ENCODE results near the gene ZFPM1.

Gene ZFPM1

GRCh38 chr16:88422733-88423447, 30.2 kb upstream of the ZFPM1 start:
- H3K4me1 ChIP-seq (ENCODE audit: insufficient read depth, low read length) = no peaks in the 10 kb centered on the region
- H2AFZ ChIP-seq (ENCODE audit: low read depth, low read length) = no peak overlapping the region
- H3K27me3 ChIP-seq (ENCODE audit: insufficient read depth, low read length) = peaks cover 9% of the 10 kb centered on the region
- H3K9me3 ChIP-seq (ENCODE audit: low read length) = no peaks in the 10 kb centered on the region
- no peaks in the 10 kb centered on the region for H3K36me3 ChIP-seq (ENCODE audit: insufficient read depth, low read length)
- H3K4me3 ChIP-seq (ENCODE audit: low read length) = no peak overlapping the region

- no peaks in the 10 kb centered on the region for H3K9me3 ChIP-seq (ENCODE audit: low read length)
- H3K27me3 ChIP-seq (ENCODE audit: insufficient read depth, low read length) = peaks cover 9% of the 10 kb centered on the region
- H2AFZ ChIP-seq (ENCODE audit: low read depth, low read length) = no peak overlapping the region
- no peaks in the 10 kb centered on the region for H3K36me3 ChIP-seq (ENCODE audit: insufficient read depth, low read length)
- H3K4me1 ChIP-seq (ENCODE audit: insufficient read depth, low read length) = no peaks in the 10 kb centered on the region
- H3K4me3 ChIP-seq (ENCODE audit: low read length) = no peak overlapping the region
These were observed 29.6 kb upstream of the ZFPM1 start for GRCh38 chr16:88423448-88423850.

GRCh38 chr16:88424587-88425235, 28.4 kb upstream of the ZFPM1 start:
- H3K4me1 ChIP-seq (ENCODE audit: insufficient read depth, low read length) = no peaks in the 10 kb centered on the region
- peaks cover 5% of the 10 kb centered on the region for H3K27me3 ChIP-seq (ENCODE audit: insufficient read depth, low read length)
- no peaks in the 10 kb centered on the region for H3K36me3 ChIP-seq (ENCODE audit: insufficient read depth, low read length)
- H3K9me3 ChIP-seq (ENCODE audit: low read length) = no peaks in the 10 kb centered on the region
- no peak overlapping the region for H3K4me3 ChIP-seq (ENCODE audit: low read length)
- H2AFZ ChIP-seq (ENCODE audit: low read depth, low read length) = no peak overlapping the region

- no peaks in the 10 kb centered on the region for H3K9me3 ChIP-seq (ENCODE audit: low read length)
- H3K36me3 ChIP-seq (ENCODE audit: insufficient read depth, low read length) = no peaks in the 10 kb centered on the region
- H3K4me1 ChIP-seq (ENCODE audit: insufficient read depth, low read length) = no peaks in the 10 kb centered on the region
- no peak overlapping the region for H3K4me3 ChIP-seq (ENCODE audit: low read length)
- H2AFZ ChIP-seq (ENCODE audit: low read depth, low read length) = no peak overlapping the region
- peaks cover 5% of the 10 kb centered on the region for H3K27me3 ChIP-seq (ENCODE audit: insufficient read depth, low read length)
These were observed 27.1 kb upstream of the ZFPM1 start for GRCh38 chr16:88426018-88426417.

- Histone ChIP-seq H2AFZ (ENCODE audit: low read depth, low read length) (no peak overlapping the region), H3K36me3 (ENCODE audit: insufficient read depth, low read length) (no peaks in the 10 kb centered on the region), H3K4me1 (ENCODE audit: insufficient read depth, low read length) (no peaks in the 10 kb centered on the region), H3K4me3 (ENCODE audit: low read length) (no peak overlapping the region), H3K9me3 (ENCODE audit: low read length) (no peaks in the 10 kb centered on the region), H3K27me3 (ENCODE audit: insufficient read depth, low read length) (peaks cover 9% of the 10 kb centered on the region)
These were observed 25.7 kb upstream of the ZFPM1 start for GRCh38 chr16:88427376-88427775.

- no peaks in the 10 kb centered on the region for H3K9me3 ChIP-seq (ENCODE audit: low read length)
- no peaks in the 10 kb centered on the region for H3K36me3 ChIP-seq (ENCODE audit: insufficient read depth, low read length)
- no peak overlapping the region for H2AFZ ChIP-seq (ENCODE audit: low read depth, low read length)
- H3K4me1 ChIP-seq (ENCODE audit: insufficient read depth, low read length) = no peaks in the 10 kb centered on the region
- no peak overlapping the region for H3K4me3 ChIP-seq (ENCODE audit: low read length)
- peaks cover 11% of the 10 kb centered on the region for H3K27me3 ChIP-seq (ENCODE audit: insufficient read depth, low read length)
These were observed 24.9 kb upstream of the ZFPM1 start for GRCh38 chr16:88428156-88428555.

GRCh38 chr16:88428616-88429386, 24.3 kb upstream of the ZFPM1 start:
- Histone ChIP-seq H3K27me3 (ENCODE audit: insufficient read depth, low read length) (peaks cover 16% of the 10 kb centered on the region), H3K4me3 (ENCODE audit: low read length) (no peak overlapping the region), H3K36me3 (ENCODE audit: insufficient read depth, low read length) (no peaks in the 10 kb centered on the region), H2AFZ (ENCODE audit: low read depth, low read length) (no peak overlapping the region), H3K4me1 (ENCODE audit: insufficient read depth, low read length) (no peaks in the 10 kb centered on the region), H3K9me3 (ENCODE audit: low read length) (no peaks in the 10 kb centered on the region)

GRCh38 chr16:88429387-88430184, 23.5 kb upstream of the ZFPM1 start:
- Histone ChIP-seq H3K27me3 (ENCODE audit: insufficient read depth, low read length) (peaks cover 23% of the 10 kb centered on the region), H3K4me3 (ENCODE audit: low read length) (no peak overlapping the region), H2AFZ (ENCODE audit: low read depth, low read length) (no peak overlapping the region), H3K36me3 (ENCODE audit: insufficient read depth, low read length) (no peaks in the 10 kb centered on the region), H3K4me1 (ENCODE audit: insufficient read depth, low read length) (no peaks in the 10 kb centered on the region), H3K9me3 (ENCODE audit: low read length) (no peaks in the 10 kb centered on the region)

- peaks cover 26% of the 10 kb centered on the region for H3K27me3 ChIP-seq (ENCODE audit: insufficient read depth, low read length)
- H3K4me3 ChIP-seq (ENCODE audit: low read length) = no peak overlapping the region
- no peak overlapping the region for H2AFZ ChIP-seq (ENCODE audit: low read depth, low read length)
- no peaks in the 10 kb centered on the region for H3K4me1 ChIP-seq (ENCODE audit: insufficient read depth, low read length)
- no peaks in the 10 kb centered on the region for H3K9me3 ChIP-seq (ENCODE audit: low read length)
- no peaks in the 10 kb centered on the region for H3K36me3 ChIP-seq (ENCODE audit: insufficient read depth, low read length)
These were observed 22.9 kb upstream of the ZFPM1 start for GRCh38 chr16:88430185-88430523.

- H3K4me1 ChIP-seq (ENCODE audit: insufficient read depth, low read length) = no peaks in the 10 kb centered on the region
- no peaks in the 10 kb centered on the region for H3K36me3 ChIP-seq (ENCODE audit: insufficient read depth, low read length)
- no peak overlapping the region for H2AFZ ChIP-seq (ENCODE audit: low read depth, low read length)
- no peak overlapping the region for H3K4me3 ChIP-seq (ENCODE audit: low read length)
- H3K27me3 ChIP-seq (ENCODE audit: insufficient read depth, low read length) = peaks cover 31% of the 10 kb centered on the region
- no peaks in the 10 kb centered on the region for H3K9me3 ChIP-seq (ENCODE audit: low read length)
These were observed 22.3 kb upstream of the ZFPM1 start for GRCh38 chr16:88430524-88431446.

GRCh38 chr16:88431651-88432050, 21.4 kb upstream of the ZFPM1 start:
- Histone ChIP-seq H2AFZ (ENCODE audit: low read depth, low read length) (no peak overlapping the region), H3K36me3 (ENCODE audit: insufficient read depth, low read length) (no peaks in the 10 kb centered on the region), H3K27me3 (ENCODE audit: insufficient read depth, low read length) (peaks cover 34% of the 10 kb centered on the region), H3K4me1 (ENCODE audit: insufficient read depth, low read length) (no peaks in the 10 kb centered on the region), H3K9me3 (ENCODE audit: low read length) (no peaks in the 10 kb centered on the region), H3K4me3 (ENCODE audit: low read length) (no peak overlapping the region)

- Histone ChIP-seq H2AFZ (ENCODE audit: low read depth, low read length) (no peak overlapping the region), H3K4me1 (ENCODE audit: insufficient read depth, low read length) (no peaks in the 10 kb centered on the region), H3K27me3 (ENCODE audit: insufficient read depth, low read length) (peaks cover 31% of the 10 kb centered on the region), H3K4me3 (ENCODE audit: low read length) (no peak overlapping the region), H3K9me3 (ENCODE audit: low read length) (no peaks in the 10 kb centered on the region), H3K36me3 (ENCODE audit: insufficient read depth, low read length) (no peaks in the 10 kb centered on the region)
These were observed 20.9 kb upstream of the ZFPM1 start for GRCh38 chr16:88432174-88432573.
